ENCODE results near the gene COQ8A. TPM values are rescaled to one million over a fixed set of nuclear protein-coding genes. Genes with fewer than 3 reads are reported as not detected.

COQ8A gene
- total RNA-seq, 1 donor from 2014 or later: 13.8 TPM

GRCh38 chr1:226979115-226979516 lies 39.0 kb downstream of the COQ8A start:
- H3K4me1 Mint-ChIP-seq: peaks cover 17% of the 10 kb centered on the region
- Histone ChIP-seq H3K36me3 (no peaks in the 10 kb centered on the region), H3K27ac (no peak overlapping the region)

GRCh38 chr1:226979517-226980121 lies 39.5 kb downstream of the COQ8A start:
- Mint-ChIP-seq H3K4me3 (no peak overlapping the region), H3K9me3 (no peaks in the 10 kb centered on the region), H3K27me3 (ENCODE audit: insufficient read depth, low read depth) (peaks cover 9% of the 10 kb centered on the region), H3K27ac (no peak overlapping the region), H3K4me1 (peaks cover 12% of the 10 kb centered on the region), H3K36me3 (no peaks in the 10 kb centered on the region)
- no peak overlapping the region for H3K4me3 ChIP-seq
- no peak for DNase-seq (ENCODE audit: low spot score)
- no peaks in the 10 kb centered on the region for H3K9me3 ChIP-seq (ENCODE audit: low read depth)
- no peak for TF ChIP-seq EZH2phosphoT487 (IDR thresholded peaks at IDR 0.05)
- no peak for TF ChIP-seq EZH2 (IDR thresholded peaks at IDR 0.05)
- TF ChIP-seq CTCF (IDR thresholded peaks at IDR 0.05): no peak
- no peaks in the 10 kb centered on the region for H3K79me2 ChIP-seq (ENCODE audit: low read depth)
- no peaks in the 10 kb centered on the region for H3F3A ChIP-seq (ENCODE audit: low read depth)
- no peak overlapping the region for H2AFZ ChIP-seq (replicated peaks)
- H3K27ac ChIP-seq: no peak overlapping the region
- no peaks in the 10 kb centered on the region for H3K27me3 ChIP-seq
- peaks cover 3% of the 10 kb centered on the region for H4K20me1 ChIP-seq (ENCODE audit: low read depth)
- no peak overlapping the region for H3K9ac ChIP-seq
- no peaks in the 10 kb centered on the region for H3K36me3 ChIP-seq
- no peak overlapping the region for H3K4me2 ChIP-seq
- H3K4me1 ChIP-seq: peaks cover 13% of the 10 kb centered on the region

More at GRCh38 chr1:226979115-226979516, 39.0 kb downstream of the COQ8A start:
- H2AFZ ChIP-seq (replicated peaks): no peak overlapping the region
- no peaks in the 10 kb centered on the region for H3K27me3 ChIP-seq
- DNase-seq (ENCODE audit: low spot score): no peak
- Mint-ChIP-seq H3K27ac (no peak overlapping the region), H3K4me3 (no peak overlapping the region), H3K9me3 (no peaks in the 10 kb centered on the region), H3K27me3 (ENCODE audit: insufficient read depth, low read depth) (peaks cover 12% of the 10 kb centered on the region), H3K36me3 (no peaks in the 10 kb centered on the region)
- TF ChIP-seq EZH2 (IDR thresholded peaks at IDR 0.05): no peak
- no peak for TF ChIP-seq EZH2phosphoT487 (IDR thresholded peaks at IDR 0.05)
- no peak for TF ChIP-seq CTCF (IDR thresholded peaks at IDR 0.05)
- no peaks in the 10 kb centered on the region for H3F3A ChIP-seq (ENCODE audit: low read depth)
- no peak overlapping the region for H3K4me3 ChIP-seq
- peaks cover 18% of the 10 kb centered on the region for H3K4me1 ChIP-seq
- no peak overlapping the region for H3K9ac ChIP-seq
- H3K9me3 ChIP-seq (ENCODE audit: low read depth): no peaks in the 10 kb centered on the region
- H3K79me2 ChIP-seq (ENCODE audit: low read depth): no peaks in the 10 kb centered on the region
- no peak overlapping the region for H3K4me2 ChIP-seq
- H4K20me1 ChIP-seq (ENCODE audit: low read depth): peaks cover 3% of the 10 kb centered on the region

- Histone ChIP-seq H3K9me3 (ENCODE audit: low read depth) (no peaks in the 10 kb centered on the region), H3K27ac (no peak overlapping the region), H3K36me3 (no peaks in the 10 kb centered on the region), H3K27me3 (no peaks in the 10 kb centered on the region), H2AFZ (replicated peaks) (no peak overlapping the region), H3K4me2 (no peak overlapping the region), H3F3A (ENCODE audit: low read depth) (no peaks in the 10 kb centered on the region), H3K4me3 (no peak overlapping the region), H3K9ac (no peak overlapping the region), H3K4me1 (peaks cover 8% of the 10 kb centered on the region), H4K20me1 (ENCODE audit: low read depth) (peaks cover 2% of the 10 kb centered on the region), H3K79me2 (ENCODE audit: low read depth) (no peaks in the 10 kb centered on the region)
- Mint-ChIP-seq H3K36me3 (no peaks in the 10 kb centered on the region), H3K4me1 (peaks cover 6% of the 10 kb centered on the region), H3K4me3 (no peak overlapping the region), H3K9me3 (no peaks in the 10 kb centered on the region), H3K27me3 (ENCODE audit: insufficient read depth, low read depth) (peaks cover 7% of the 10 kb centered on the region), H3K27ac (no peak overlapping the region)
- no peak for TF ChIP-seq CTCF (IDR thresholded peaks at IDR 0.05)
- no peak for TF ChIP-seq EZH2 (IDR thresholded peaks at IDR 0.05)
- no peak for TF ChIP-seq EZH2phosphoT487 (IDR thresholded peaks at IDR 0.05)
- no peak for DNase-seq (ENCODE audit: low spot score)
Observed at GRCh38 chr1:226980122-226980560, 40.0 kb downstream of the COQ8A start.
